IMR-90 (cell line): Measurements from ENCODE around the gene ABHD16A. TPM values are rescaled to one million over a fixed set of nuclear protein-coding genes. Genes with fewer than 3 reads are reported as not detected.
A peak's percentile ranks its signal among the peaks of the same experiment; 100 is the strongest.

Experiments used
- ATAC-seq: fragments of 200-7000 bp; cut with Tn5 transposase; 2 replicates; pipeline ENCODE4 v1.9.1; 2020; ENCODE audit warnings: low read depth, mild to moderate bottlenecking, moderate library complexity
- BruUV-seq: library from RNA; stranded (reverse); fragments of 400-500 nt; replicated peaks from 2 replicates; lab custom pipeline; 2021; lab: Mats Ljungman, UMichigan
- CTCF ChIA-PET: fragments of 300-600 bp; formaldehyde crosslinking; extraction: SDS; loops from one replicate; lab custom pipeline; 2021; ENCODE audit warnings: antibody characterized with exemption; lab: Yijun Ruan, JAX
- POLR2A ChIA-PET: fragments of 300-600 bp; sonication (Branson Sonifier 250); formaldehyde crosslinking; loops from one replicate; lab custom pipeline; 2022; ENCODE audit warnings: antibody characterized with exemption; ENCODE audit not compliant: unreplicated experiment; lab: Charles Lee
- DNase-seq: peaks from one replicate; pipeline ENCODE4 v3.0.0; 2013
- H2AFZ ChIP-seq: replicated peaks from 2 replicates; pipeline ENCODE3; 2013; ENCODE audit warnings: low read length, mild to moderate bottlenecking; ENCODE audit not compliant: poor library complexity
- H2AK5ac ChIP-seq: 2 replicates; pipeline ENCODE4 v1.6.1; 2013; ENCODE audit warnings: low read depth, low read length, inconsistent platforms
- H2AK9ac ChIP-seq: replicated peaks from 2 replicates; pipeline ENCODE3; 2013; ENCODE audit warnings: mild to moderate bottlenecking, low read depth, low read length, moderate library complexity; ENCODE audit not compliant: poor library complexity
- H2BK120ac ChIP-seq: 2 replicates; pipeline ENCODE4 v1.6.1; 2013; ENCODE audit warnings: low read depth, low read length, inconsistent platforms
- H2BK15ac ChIP-seq: 3 replicates; pipeline ENCODE4 v1.6.1; 2013; ENCODE audit warnings: low read depth, low read length, inconsistent platforms
- H2BK20ac ChIP-seq: 2 replicates; pipeline ENCODE4 v1.6.1; 2013; ENCODE audit warnings: low read depth, mild to moderate bottlenecking, inconsistent platforms, low read length, moderate library complexity
- H2BK5ac ChIP-seq: 2 replicates; pipeline ENCODE4 v1.6.1; 2013; ENCODE audit warnings: mild to moderate bottlenecking, low read depth, low read length, inconsistent platforms; ENCODE audit not compliant: poor library complexity, severe bottlenecking
- H3K14ac ChIP-seq: replicated peaks from 2 replicates; pipeline ENCODE4 v1.6.1; 2013; ENCODE audit warnings: low read depth, low read length, inconsistent platforms
- H3K18ac ChIP-seq: 2 replicates; pipeline ENCODE4 v1.6.1; 2013; ENCODE audit warnings: low read depth, low read length, control low read depth
- H3K23ac ChIP-seq: 2 replicates; pipeline ENCODE4 v1.6.1; 2013; ENCODE audit warnings: low read depth, low read length, inconsistent platforms
- H3K27ac ChIP-seq: 2 replicates; pipeline ENCODE4 v1.5.1; 2013; ENCODE audit warnings: mild to moderate bottlenecking, control low read depth, low read length; ENCODE audit not compliant: insufficient read depth
- H3K27me3 ChIP-seq: 2 replicates; pipeline ENCODE4 v1.6.1; 2013; ENCODE audit warnings: low read length; ENCODE audit not compliant: control insufficient read depth, insufficient read depth
- H3K36me3 ChIP-seq: 2 replicates; pipeline ENCODE4 v1.6.1; 2013; ENCODE audit warnings: low read length, mixed read lengths; ENCODE audit not compliant: control insufficient read depth, insufficient read depth
- H3K4ac ChIP-seq: 2 replicates; pipeline ENCODE4 v1.6.1; 2013; ENCODE audit warnings: low read depth, low read length, inconsistent platforms
- H3K4me1 ChIP-seq: 2 replicates; pipeline ENCODE4 v1.6.1; 2013; ENCODE audit warnings: low read length, mixed read lengths; ENCODE audit not compliant: control insufficient read depth, insufficient read depth
- H3K4me2 ChIP-seq: 2 replicates; pipeline ENCODE4 v1.6.1; 2013; ENCODE audit warnings: low read depth, mild to moderate bottlenecking, control low read depth, low read length, moderate library complexity
- H3K4me3 ChIP-seq: 2 replicates; pipeline ENCODE4 v1.5.1; 2013; ENCODE audit warnings: low read depth, mild to moderate bottlenecking, control low read depth, low read length, moderate library complexity; ENCODE audit not compliant: insufficient read depth
- H3K56ac ChIP-seq: 2 replicates; pipeline ENCODE4 v1.6.1; 2013; ENCODE audit warnings: low read length, inconsistent platforms; ENCODE audit not compliant: insufficient read depth; ENCODE audit errors: extremely low read depth
- H3K79me1 ChIP-seq, 2 experiments: 2 replicates each; pipeline ENCODE4 v1.6.1; 2013; ENCODE audit warnings: low read length in 2 of 2, inconsistent platforms in 1 of 2, low read depth in 1 of 2
- H3K9ac ChIP-seq: 2 replicates; pipeline ENCODE4 v1.6.1; 2013; ENCODE audit warnings: low read depth, low read length, control low read depth
- H3K9me1 ChIP-seq: 2 replicates; pipeline ENCODE4 v1.6.1; 2013; ENCODE audit warnings: low read length, inconsistent platforms; ENCODE audit not compliant: insufficient read depth
- H3K9me3 ChIP-seq: 2 replicates; pipeline ENCODE4 v1.6.1; 2013; ENCODE audit warnings: low read length; ENCODE audit not compliant: control insufficient read depth, insufficient read depth
- H4K20me1 ChIP-seq: 2 replicates; pipeline ENCODE4 v1.6.1; 2013; ENCODE audit warnings: low read length, inconsistent platforms; ENCODE audit not compliant: insufficient read depth
- H4K5ac ChIP-seq: 2 replicates; pipeline ENCODE4 v1.6.1; 2013; ENCODE audit warnings: mild to moderate bottlenecking, low read depth, low read length, control low read depth
- H4K8ac ChIP-seq, 2 experiments: 2 replicates each; pipeline ENCODE4 v1.6.1; 2013; ENCODE audit warnings: low read depth in 2 of 2, low read length in 2 of 2, control low read depth in 1 of 2, inconsistent platforms in 1 of 2
- H4K91ac ChIP-seq: 2 replicates; pipeline ENCODE4 v1.6.1; 2013; ENCODE audit warnings: low read depth, low read length, inconsistent platforms; ENCODE audit not compliant: insufficient read depth
- BHLHE40 ChIP-seq: fragments of 150-350 bp; IDR thresholded peaks from 2 replicates; pipeline ENCODE4 v1.6.1; 2016; ENCODE audit warnings: mild to moderate bottlenecking, low read depth, low read length
- CEBPB ChIP-seq: IDR thresholded peaks from 2 replicates; pipeline ENCODE4 v1.6.1; 2012; ENCODE audit warnings: low read depth, low read length, improper control_type of control experiment
- CHD1 ChIP-seq: IDR thresholded peaks from 2 replicates; pipeline ENCODE4 v1.6.1; 2012; ENCODE audit warnings: low read depth, low read length, improper control_type of control experiment
- FOS ChIP-seq: fragments of 150-350 bp; IDR thresholded peaks from 2 replicates; pipeline ENCODE4 v1.6.1; 2016; ENCODE audit warnings: low read depth, low read length
- MAFK ChIP-seq: IDR thresholded peaks from 2 replicates; pipeline ENCODE4 v1.6.1; 2012; ENCODE audit warnings: low read depth, low read length, improper control_type of control experiment
- MXI1 ChIP-seq: IDR thresholded peaks from 2 replicates; pipeline ENCODE4 v1.6.1; 2012; ENCODE audit warnings: low read depth, mild to moderate bottlenecking, low read length, moderate library complexity, borderline replicate concordance
- NFE2L2 ChIP-seq: fragments of 150-350 bp; IDR thresholded peaks from 2 replicates; pipeline ENCODE4 v1.6.1; 2016; ENCODE audit warnings: low read depth, mild to moderate bottlenecking, low read length
- RCOR1 ChIP-seq: IDR thresholded peaks from 2 replicates; pipeline ENCODE4 v1.6.1; 2012; ENCODE audit warnings: mild to moderate bottlenecking, low read length, improper control_type of control experiment; ENCODE audit not compliant: insufficient replicate concordance
- SMC3 ChIP-seq: fragments of 150-350 bp; IDR thresholded peaks from 2 replicates; pipeline ENCODE4 v1.6.1; 2016; ENCODE audit warnings: low read depth, mild to moderate bottlenecking, antibody characterized with exemption, low read length, moderate library complexity
- WGBS, 2 experiments: methylation state at CpG; one replicate each; pipeline versions ENCODE4 v1.1.5 to v1.1.7; 2013; ENCODE audit warnings: missing lambda C conversion rate in 2 of 2; ENCODE audit not compliant: insufficient read length in 1 of 2; ENCODE audit errors: extremely low coverage in 2 of 2; 5-methylcytosine and 5-hydroxymethylcytosine counted together
- dilution Hi-C: fragments of 300-500 bp; cut with HindIII; formaldehyde crosslinking; loops from one replicate; pipeline ENCODE4 v1.14.3; 2018; ENCODE audit warnings: low sequenced_read_pairs; ENCODE audit not compliant: unreplicated experiment
- in situ Hi-C: fragments of 300-500 bp; cut with MboI; formaldehyde crosslinking; loops from 3 replicates; pipeline ENCODE4 v1.14.3; 2019; ENCODE audit warnings: low sequenced_read_pairs, inconsistent platforms, mixed read lengths
- intact Hi-C: fragments of 100-400 bp; cut with micrococcal nuclease; formaldehyde crosslinking; loops from 2 replicates; pipeline ENCODE4 v1.10.0; 2022
- polyA plus RNA-seq, 3 experiments: library from polyadenylated mRNA; depleted of rRNA; stranded (reverse); fragments of >200 nt; gene quantifications; 2 replicates each; pipeline ENCODE4 v1.2.3, GENCODE V29; 2012; ENCODE audit warnings: low replicate concordance in 1 of 3
- total RNA-seq: library from RNA; depleted of rRNA; stranded (reverse); fragments of >200 nt; gene quantifications from 2 replicates; pipeline ENCODE4 v1.2.3, GENCODE V29; 2012
- TF ChIP-seq, protein P1 (sequence below): fragments of 150-350 bp; IDR thresholded peaks from 2 replicates; pipeline ENCODE4 v1.6.1; 2017; ENCODE audit warnings: mild to moderate bottlenecking, antibody characterized with exemption, low read length, low read depth

ABHD16A gene
- total and polyA plus RNA-seq, 2 of the 4 experiments (the other 2 are of a cell fraction) = 31.5 to 35.1 TPM

DNA sequence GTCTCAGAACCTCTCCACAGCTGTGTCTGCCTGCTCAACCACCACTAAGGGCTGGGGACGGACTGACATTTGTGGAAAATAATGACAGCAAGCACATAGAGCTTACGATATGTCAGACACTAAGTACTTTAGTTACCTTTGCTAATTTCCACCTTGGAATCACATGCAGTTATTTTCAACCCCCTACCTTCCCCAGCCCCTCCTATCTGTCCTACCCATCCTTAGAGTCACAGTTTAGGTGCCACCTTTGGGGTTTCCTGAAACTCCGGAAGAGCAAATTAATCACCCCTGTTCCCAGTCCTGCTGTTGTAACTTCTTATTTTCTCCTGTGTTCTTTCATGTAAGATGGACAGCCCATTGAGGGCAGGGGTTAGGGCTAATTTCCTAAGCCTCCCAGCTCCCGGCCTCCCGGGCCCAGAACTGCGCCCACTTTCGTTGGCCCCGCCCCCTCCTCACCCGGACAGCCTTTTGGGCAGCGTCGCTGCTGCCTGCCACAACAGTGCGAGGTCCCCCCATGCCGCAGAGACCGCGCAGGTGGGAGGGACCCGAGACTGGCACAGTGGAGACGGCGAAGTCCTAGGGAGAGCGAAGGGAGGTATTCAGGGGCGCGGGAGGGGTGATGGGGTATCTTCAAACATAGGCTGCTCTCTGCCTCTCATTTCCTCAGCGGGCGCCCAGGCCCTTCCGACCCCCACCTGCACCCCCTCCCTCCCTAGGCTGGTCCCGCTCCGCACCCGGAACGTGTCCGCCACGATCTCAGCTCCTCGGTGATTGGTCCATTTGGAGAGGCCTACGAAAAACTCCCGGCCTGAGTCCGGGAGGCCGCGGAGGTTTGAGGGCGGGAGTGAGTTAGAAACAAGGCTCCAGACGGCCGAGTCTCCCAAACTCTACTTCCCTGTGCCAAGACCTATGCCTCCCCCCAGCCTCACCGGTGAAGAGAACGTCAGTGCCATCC is 24.9 kb upstream of the ABHD16A start:
- H3K9me3 ChIP-seq = no peaks in the 10 kb centered on the region
- peak overlapping the region; percentile 92 for H3K4me2 ChIP-seq
- no peaks in the 10 kb centered on the region for H3K27me3 ChIP-seq
- H2BK5ac ChIP-seq = no peak overlapping the region
- no peak overlapping the region for H2BK15ac ChIP-seq
- peaks cover 35% of the 10 kb centered on the region for H3K36me3 ChIP-seq
- in situ Hi-C loops (no loop called here), dilution Hi-C loops (no loop called here), intact Hi-C loops (loop anchor here (2.0 kb wide), 2 partner anchors 47 to 103 kb away; partner anchors contain the start of gene LY6G5C)
- H2AK9ac ChIP-seq = peak overlapping the region; percentile 99
- H3K4ac ChIP-seq = 0 out of 2 replicates have a peak overlapping the region, but pooled peaks have one; percentile 92
- no peaks in the 10 kb centered on the region for H3K9me1 ChIP-seq
- H3K23ac ChIP-seq = 0 out of 2 replicates have a peak overlapping the region, but pooled peaks have one; percentile 20
- H4K8ac ChIP-seq = no peak overlapping the region
- no peak for ATAC-seq
- no peak overlapping the region for H2BK20ac ChIP-seq
- H2AFZ ChIP-seq = peak overlapping the region; percentile 96
- H3K27ac ChIP-seq = no peak overlapping the region
- peaks cover 3% of the 10 kb centered on the region for H3K4me1 ChIP-seq
- CTCF ChIA-PET = no interaction called here
- H3K9ac ChIP-seq = peak overlapping the region; percentile 29; the same call in 1 of the 2 replicates
- no peak overlapping the region for H4K5ac ChIP-seq
- DNase-seq = no peak
- no peak overlapping the region for H3K18ac ChIP-seq
- H2BK120ac ChIP-seq = no peak overlapping the region
- peak overlapping the region; percentile 85 for H3K4me3 ChIP-seq
- no TSS peak for BruUV-seq
- POLR2A ChIA-PET = interaction anchor here (0.5 kb wide), 1 partner anchor 11 kb away, joined by 3 read pairs; no protein-coding TSS in a partner anchor
- peaks cover 17% of the 10 kb centered on the region for H4K20me1 ChIP-seq
- peak overlapping the region; percentile 75; the same call in 1 of the 2 replicates for H2AK5ac ChIP-seq
- no peak for TF ChIP-seq SMC3
- TF ChIP-seq MAFK = no peak
- no peak for TF ChIP-seq CHD1
- no peak for TF ChIP-seq FOS
- no peak for TF ChIP-seq CEBPB
- no peak for TF ChIP-seq NFE2L2
- no peak for TF ChIP-seq MXI1
- no peak for TF ChIP-seq BHLHE40
- no peak for TF ChIP-seq RCOR1
- TF ChIP-seq, protein P1, sequence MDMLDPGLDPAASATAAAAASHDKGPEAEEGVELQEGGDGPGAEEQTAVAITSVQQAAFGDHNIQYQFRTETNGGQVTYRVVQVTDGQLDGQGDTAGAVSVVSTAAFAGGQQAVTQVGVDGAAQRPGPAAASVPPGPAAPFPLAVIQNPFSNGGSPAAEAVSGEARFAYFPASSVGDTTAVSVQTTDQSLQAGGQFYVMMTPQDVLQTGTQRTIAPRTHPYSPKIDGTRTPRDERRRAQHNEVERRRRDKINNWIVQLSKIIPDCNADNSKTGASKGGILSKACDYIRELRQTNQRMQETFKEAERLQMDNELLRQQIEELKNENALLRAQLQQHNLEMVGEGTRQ = no peak
- peaks cover 0 to 35% of the 10 kb centered on the region in 2 experiments; a peak in 2 of 4 replicates for H3K79me1 ChIP-seq
- no peak overlapping the region for H4K91ac ChIP-seq
- no peak overlapping the region for H3K56ac ChIP-seq
- WGBS, 2 experiments = 91% methylated on average over 10 of the region's 41 CpGs; no CpG with 5 or more reads in 1 of the 2 experiments
- peak overlapping the region; percentile 58; the same call in 1 of the 2 replicates for H3K14ac ChIP-seq
